Osteoblast (primary cell): Measurements from ENCODE around the gene COLQ. TPM values are rescaled to one million over a fixed set of nuclear protein-coding genes. Genes with fewer than 3 reads are reported as not detected.
A peak's percentile ranks its signal among the peaks of the same experiment; 100 is the strongest.
"Not testable (repeated sequence)": the region's sequence is repeated elsewhere in the genome, so short reads cannot be mapped to it uniquely, and the experiment has no call there.

Source experiments
- DNase-seq: peaks from one replicate; pipeline ENCODE4 v3.0.0; 2011; ENCODE audit warnings: low spot score, mixed read lengths; ENCODE audit not compliant: insufficient read length; ENCODE audit errors: missing footprints
- H2AFZ ChIP-seq: 2 replicates; pipeline ENCODE4 v1.6.0; 2011; ENCODE audit warnings: mild to moderate bottlenecking, low read length
- H3K27ac ChIP-seq: 2 replicates; pipeline ENCODE4 v1.5.1; 2011; ENCODE audit warnings: mild to moderate bottlenecking, low read depth, low read length, moderate library complexity
- H3K27me3 ChIP-seq: 2 replicates; pipeline ENCODE4 v1.6.0; 2012; ENCODE audit warnings: mild to moderate bottlenecking, control low read depth, inconsistent platforms, low read length, moderate library complexity; ENCODE audit not compliant: insufficient read depth
- H3K36me3 ChIP-seq: 2 replicates; pipeline ENCODE4 v1.5.1; 2011; ENCODE audit warnings: mild to moderate bottlenecking, low read length, control low read depth, moderate library complexity; ENCODE audit not compliant: insufficient read depth
- H3K4me1 ChIP-seq: 2 replicates; pipeline ENCODE4 v1.5.1; 2011; ENCODE audit warnings: mild to moderate bottlenecking, low read length, control low read depth, moderate library complexity; ENCODE audit not compliant: insufficient read depth
- H3K4me2 ChIP-seq: 2 replicates; pipeline ENCODE4 v1.6.0; 2011; ENCODE audit warnings: mild to moderate bottlenecking, low read length; ENCODE audit not compliant: insufficient read depth
- H3K4me3 ChIP-seq: fragments of 200-600 bp; sonication (generic); 3 replicates; pipeline ENCODE4 v1.5.1; 2012; ENCODE audit warnings: mild to moderate bottlenecking, low read length, inconsistent platforms; ENCODE audit not compliant: insufficient read depth
- H3K79me2 ChIP-seq: 2 replicates; pipeline ENCODE4 v1.6.0; 2012; ENCODE audit warnings: mild to moderate bottlenecking, low read length, control low read depth, inconsistent platforms; ENCODE audit not compliant: insufficient read depth
- H3K9me3 ChIP-seq: 2 replicates; pipeline ENCODE4 v1.5.1; 2011; ENCODE audit warnings: low read depth, low read length, control low read depth
- H4K20me1 ChIP-seq: 2 replicates; pipeline ENCODE4 v1.6.0; 2012; ENCODE audit warnings: mild to moderate bottlenecking, low read length, control low read depth; ENCODE audit not compliant: insufficient read depth
- total RNA-seq: library from RNA; depleted of rRNA; stranded (reverse); fragments of >200 nt; gene quantifications from 2 replicates; pipeline ENCODE4 v1.2.3, GENCODE V29; 2012
- TF ChIP-seq, protein P1 (sequence below): IDR thresholded peaks from 2 replicates; pipeline ENCODE4 v1.5.1; 2011; ENCODE audit warnings: mild to moderate bottlenecking, low read depth, low read length, moderate library complexity; ENCODE audit errors: extremely low read depth

Gene COLQ
- total RNA-seq, 1 donor = 1.4 TPM

DNA sequence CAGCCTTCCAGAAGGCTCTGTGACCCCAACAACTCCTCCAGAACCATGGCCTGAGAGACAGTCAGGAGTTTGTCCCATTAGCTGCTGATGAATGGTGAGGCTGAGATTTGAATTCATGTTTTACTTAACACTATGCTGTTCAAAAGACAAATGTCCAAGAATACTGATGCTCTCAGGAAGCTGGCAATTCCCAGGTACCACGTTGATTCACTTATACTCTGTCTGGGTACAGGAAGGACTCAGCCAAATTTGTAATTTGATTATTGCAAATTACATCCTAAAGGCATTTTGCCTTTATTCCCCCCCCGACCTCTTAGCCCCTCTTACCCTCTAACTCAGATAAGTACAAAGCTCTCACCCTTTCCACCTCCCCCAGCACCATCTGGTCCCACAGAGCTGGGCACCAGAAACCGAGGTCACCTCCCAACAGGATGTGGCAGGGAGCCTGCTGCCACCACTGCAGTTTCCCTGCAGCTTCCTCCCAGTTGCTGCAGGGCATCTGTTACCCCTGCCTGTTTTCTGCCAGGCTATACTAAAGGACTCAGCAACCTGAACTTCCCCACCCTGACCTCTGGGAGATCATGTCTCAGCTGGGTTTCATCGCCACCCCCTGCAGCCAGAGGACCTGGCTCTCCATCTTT lies 60.5 kb downstream of the COLQ start:
- Histone ChIP-seq H3K9me3 (no peaks in the 10 kb centered on the region), H3K4me3 (no peak overlapping the region), H3K27ac (no peak overlapping the region), H3K79me2 (no peaks in the 10 kb centered on the region), H3K27me3 (no peaks in the 10 kb centered on the region), H3K4me1 (no peaks in the 10 kb centered on the region), H3K36me3 (no peaks in the 10 kb centered on the region), H4K20me1 (no peaks in the 10 kb centered on the region), H2AFZ (no peak overlapping the region), H3K4me2 (no peak overlapping the region)
- DNase-seq = no peak
- TF ChIP-seq, protein P1, sequence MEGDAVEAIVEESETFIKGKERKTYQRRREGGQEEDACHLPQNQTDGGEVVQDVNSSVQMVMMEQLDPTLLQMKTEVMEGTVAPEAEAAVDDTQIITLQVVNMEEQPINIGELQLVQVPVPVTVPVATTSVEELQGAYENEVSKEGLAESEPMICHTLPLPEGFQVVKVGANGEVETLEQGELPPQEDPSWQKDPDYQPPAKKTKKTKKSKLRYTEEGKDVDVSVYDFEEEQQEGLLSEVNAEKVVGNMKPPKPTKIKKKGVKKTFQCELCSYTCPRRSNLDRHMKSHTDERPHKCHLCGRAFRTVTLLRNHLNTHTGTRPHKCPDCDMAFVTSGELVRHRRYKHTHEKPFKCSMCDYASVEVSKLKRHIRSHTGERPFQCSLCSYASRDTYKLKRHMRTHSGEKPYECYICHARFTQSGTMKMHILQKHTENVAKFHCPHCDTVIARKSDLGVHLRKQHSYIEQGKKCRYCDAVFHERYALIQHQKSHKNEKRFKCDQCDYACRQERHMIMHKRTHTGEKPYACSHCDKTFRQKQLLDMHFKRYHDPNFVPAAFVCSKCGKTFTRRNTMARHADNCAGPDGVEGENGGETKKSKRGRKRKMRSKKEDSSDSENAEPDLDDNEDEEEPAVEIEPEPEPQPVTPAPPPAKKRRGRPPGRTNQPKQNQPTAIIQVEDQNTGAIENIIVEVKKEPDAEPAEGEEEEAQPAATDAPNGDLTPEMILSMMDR = no peak

DNA sequence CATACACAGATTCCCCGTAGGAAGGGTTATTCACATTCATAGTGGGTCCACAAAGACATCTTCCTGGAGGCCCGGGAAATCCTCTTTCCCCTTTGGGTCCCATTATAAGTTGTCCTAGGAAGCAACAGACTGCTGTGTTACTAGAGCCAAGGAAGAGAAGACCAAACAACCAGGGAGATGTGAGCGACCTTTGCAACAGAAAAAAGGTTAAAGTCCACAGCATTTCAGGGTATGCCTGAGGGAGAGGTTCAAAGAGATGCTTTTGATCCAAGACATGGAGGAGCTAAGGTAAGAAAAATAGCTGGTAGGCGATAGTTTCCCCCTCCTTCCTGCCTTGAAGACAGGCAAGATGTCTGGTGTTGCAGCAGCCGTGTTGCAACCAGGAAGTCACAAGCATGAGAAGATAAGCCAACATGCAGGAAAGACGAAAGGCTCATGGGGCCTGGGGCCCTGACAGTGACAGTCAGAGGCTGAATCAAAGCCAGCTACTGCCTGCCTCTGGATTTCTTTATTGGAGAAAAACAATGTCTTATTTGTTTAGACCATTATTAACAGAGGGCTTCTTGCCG lies 63.2 kb downstream of the COLQ start:
- Histone ChIP-seq H3K4me3 (no peak overlapping the region), H4K20me1 (no peaks in the 10 kb centered on the region), H3K36me3 (no peaks in the 10 kb centered on the region), H3K79me2 (no peaks in the 10 kb centered on the region), H3K27ac (no peak overlapping the region), H3K27me3 (no peaks in the 10 kb centered on the region), H3K4me1 (no peaks in the 10 kb centered on the region), H2AFZ (no peak overlapping the region), H3K4me2 (no peak overlapping the region), H3K9me3 (no peaks in the 10 kb centered on the region)
- TF ChIP-seq, protein P1 = no peak
- no peak for DNase-seq

DNA sequence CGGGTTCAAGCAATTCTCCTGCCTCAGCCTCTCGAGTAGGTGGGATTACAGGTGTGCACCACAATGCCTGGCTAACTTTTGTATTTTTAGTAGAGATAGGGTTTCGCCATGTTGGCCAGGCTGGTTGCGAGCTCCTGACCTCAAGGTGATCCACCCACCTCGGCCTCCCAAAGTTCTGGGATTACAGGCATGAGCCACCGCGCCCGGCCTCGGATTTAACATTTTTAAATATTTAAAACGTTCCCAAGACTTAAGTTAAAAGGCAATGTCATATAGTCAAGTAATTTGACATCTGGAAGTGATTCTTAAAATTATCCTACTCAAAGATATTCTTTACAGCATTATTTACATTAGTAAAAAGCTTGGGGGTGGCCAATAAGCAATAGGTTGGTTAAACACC lies 64.6 kb downstream of the COLQ start:
- not testable (repeated sequence) for H4K20me1 ChIP-seq, H3K4me2 ChIP-seq, H3K4me3 ChIP-seq, H3K27me3 ChIP-seq, DNase-seq, H3K9me3 ChIP-seq, H3K79me2 ChIP-seq, H3K4me1 ChIP-seq, H2AFZ ChIP-seq, H3K36me3 ChIP-seq, H3K27ac ChIP-seq

DNA sequence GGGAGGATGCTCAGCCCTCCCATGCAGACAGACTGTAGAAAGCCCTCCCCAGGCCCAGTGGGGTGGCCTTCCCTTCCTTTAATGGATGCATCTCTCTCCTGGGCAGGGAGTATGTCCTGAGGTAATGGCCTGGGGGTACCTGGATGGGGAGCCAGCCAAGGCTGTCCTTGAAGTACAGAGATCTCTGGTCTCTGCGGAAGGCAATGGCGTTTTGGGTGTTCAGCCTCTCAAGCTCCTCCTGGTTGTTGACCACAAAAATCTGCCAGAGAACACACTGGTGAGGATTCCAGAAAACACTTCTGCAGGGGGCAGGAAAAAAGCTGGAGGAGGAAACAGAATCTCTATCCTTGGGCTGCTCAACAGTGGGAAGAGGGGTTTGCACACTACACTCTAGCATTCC lies 65.2 kb downstream of the COLQ start:
- Histone ChIP-seq H3K27ac (no peak overlapping the region), H2AFZ (no peak overlapping the region), H3K4me1 (no peaks in the 10 kb centered on the region), H3K79me2 (no peaks in the 10 kb centered on the region), H3K9me3 (no peaks in the 10 kb centered on the region), H3K4me2 (no peak overlapping the region), H3K27me3 (no peaks in the 10 kb centered on the region), H4K20me1 (no peaks in the 10 kb centered on the region), H3K36me3 (no peaks in the 10 kb centered on the region), H3K4me3 (no peak overlapping the region)
- DNase-seq = peak; percentile 56
- TF ChIP-seq, protein P1 = no peak
